PFSK-1 (cell line): Measurements from ENCODE around the gene UTP18. TPM values are rescaled to one million over a fixed set of nuclear protein-coding genes. Genes with fewer than 3 reads are reported as not detected.

Experiments
- FOXP2 ChIP-seq: optimal IDR thresholded peaks from 2 replicates; pipeline ENCODE3; 2011; ENCODE audit warnings: borderline replicate concordance, control low read depth, inconsistent platforms; ENCODE audit not compliant: insufficient read depth; ENCODE audit errors: extremely low read length, extremely low read depth
- POLR2AphosphoS5 ChIP-seq: IDR thresholded peaks from 2 replicates; pipeline ENCODE4 v1.6.1; 2012; ENCODE audit warnings: low read depth, mild to moderate bottlenecking, control low read depth, low read length, moderate library complexity
- REST ChIP-seq, 2 experiments: IDR thresholded peaks; 2 replicates each; pipeline versions ENCODE4 v1.6.1 to v1.8.0; 2011 to 2012; ENCODE audit warnings: low read depth in 2 of 2, low read length in 2 of 2, control low read depth in 1 of 2, inconsistent platforms in 1 of 2, mild to moderate bottlenecking in 1 of 2, moderate library complexity in 1 of 2; ENCODE audit not compliant: insufficient read depth in 1 of 2
- SIN3A ChIP-seq: IDR thresholded peaks from 2 replicates; pipeline ENCODE4 v1.6.1; 2012; ENCODE audit warnings: mild to moderate bottlenecking, low read length, moderate library complexity, borderline replicate concordance; ENCODE audit not compliant: insufficient read depth
- TAF1 ChIP-seq: IDR thresholded peaks from 2 replicates; pipeline ENCODE4 v1.6.1; 2012; ENCODE audit warnings: low read length, control low read depth, borderline replicate concordance; ENCODE audit not compliant: insufficient read depth
- polyA plus RNA-seq: library from polyadenylated mRNA; unstranded; fragments of >200 nt; gene quantifications from one replicate; pipeline ENCODE4 v1.2.1, GENCODE V29; 2012; ENCODE audit warnings: low read depth, missing spikeins; ENCODE audit not compliant: insufficient read length

UTP18 gene
- polyA plus RNA-seq, result 67.3 TPM

- peak; percentile 22 for TF ChIP-seq FOXP2
- peak; percentile 81; the same call in 1 of the 2 replicates for TF ChIP-seq SIN3A
- TF ChIP-seq REST (IDR thresholded peaks at IDR 0.05; ENCODE audit: insufficient read depth in 1 of 2, low read depth in 2 of 2, low read length in 2 of 2), result 0 out of 4 replicates have a peak, but pooled peaks of 1 of the 2 experiments have one; percentile 5
- TF ChIP-seq POLR2AphosphoS5, result peak; percentile 62
- TF ChIP-seq TAF1, result peak; percentile 60
These were observed at the start of gene UTP18 for GRCh38 chr17:51260237-51261023. Gene UTP18, plus strand, starts transcription at chr17:51260546. Its CDS starts 39 bp downstream, at chr17:51260585.

- no peak for TF ChIP-seq TAF1
- no peak for TF ChIP-seq REST (IDR thresholded peaks at IDR 0.05; ENCODE audit: insufficient read depth in 1 of 2, low read depth in 2 of 2, low read length in 2 of 2)
- TF ChIP-seq SIN3A, result no peak
- TF ChIP-seq POLR2AphosphoS5, result no peak
- no peak for TF ChIP-seq FOXP2
These were observed 45.4 kb upstream of the UTP18 start for GRCh38 chr17:51214920-51215319.

- TF ChIP-seq TAF1 (no peak), SIN3A (no peak), POLR2AphosphoS5 (no peak)
These were observed 42.4 kb upstream of the UTP18 start for GRCh38 chr17:51217946-51218345.

GRCh38 chr17:51221322-51221721 is 39.0 kb upstream of the UTP18 start:
- TF ChIP-seq POLR2AphosphoS5 (no peak), FOXP2 (no peak), SIN3A (no peak), REST (IDR thresholded peaks at IDR 0.05; ENCODE audit: insufficient read depth in 1 of 2, low read depth in 2 of 2, low read length in 2 of 2) (no peak), TAF1 (no peak)

GRCh38 chr17:51224402-51225262 is 35.7 kb upstream of the UTP18 start:
- no peak for TF ChIP-seq TAF1
- TF ChIP-seq REST (IDR thresholded peaks at IDR 0.05; ENCODE audit: insufficient read depth in 1 of 2, low read depth in 2 of 2, low read length in 2 of 2), result no peak
- TF ChIP-seq SIN3A, result no peak
- no peak for TF ChIP-seq FOXP2
- TF ChIP-seq POLR2AphosphoS5, result no peak
